ENCODE measurements around the gene KCNN4.
"Not testable (repeated sequence)": the region's sequence is repeated elsewhere in the genome, so short reads cannot be mapped to it uniquely, and the experiment has no call there.

KCNN4 gene

GRCh38 chr19:43768273-43769050 lies 12.3 kb downstream of the KCNN4 start:
- no peaks in the 10 kb centered on the region for H3K27me3 ChIP-seq (replicated peaks in 2 of 5; ENCODE audit: control insufficient read depth in 4 of 5, insufficient read depth in 5 of 5, low read length in 4 of 5)
- ChIA-PET POLR2A (no interaction called here), CTCF (interaction anchor here (1.0 to 10.3 kb wide), 9 partner anchors 9 to 97 kb away, joined by 3 to 149 read pairs (median 7); partner anchors contain the start of genes KCNN4 and SMG9)
- peaks cover 7 to 85% (median 73%) of the 10 kb centered on the region in 4 experiments for H3K36me3 ChIP-seq (ENCODE audit: control insufficient read depth in 4 of 4, insufficient read depth in 4 of 4, low read length in 3 of 4)
- H3K9me3 ChIP-seq (ENCODE audit: control extremely low read depth in 1 of 5, control insufficient read depth in 4 of 5, insufficient read depth in 2 of 5, low read depth in 1 of 5, low read length in 4 of 5), result no peaks in the 10 kb centered on the region
- DNase-seq, result no peak
- H3K4me1 ChIP-seq (ENCODE audit: control extremely low read depth in 1 of 4, control insufficient read depth in 4 of 4, insufficient read depth in 4 of 4, low read length in 3 of 4), result peaks cover 0 to 57% (median 35%) of the 10 kb centered on the region in 4 experiments
- H3K4me3 ChIP-seq (ENCODE audit: control insufficient read depth in 1 of 7, extremely low read depth in 1 of 7, insufficient read depth in 4 of 7, low read depth in 2 of 7, low read length in 6 of 7), result no peak overlapping the region
- peak overlapping the region in 1 of 2 experiments; percentile 2 for H3K27ac ChIP-seq (ENCODE audit: insufficient read depth in 1 of 2, low read depth in 1 of 2, low read length in 2 of 2, poor library complexity in 1 of 2, severe bottlenecking in 2 of 2)
- 77% methylated on average over 10 of the region's 15 CpGs for WGBS (ENCODE audit: insufficient coverage)

GRCh38 chr19:43767818-43768217 lies 13.0 kb downstream of the KCNN4 start:
- peaks cover 5 to 79% (median 68%) of the 10 kb centered on the region in 4 experiments for H3K36me3 ChIP-seq (ENCODE audit: control insufficient read depth in 4 of 4, insufficient read depth in 4 of 4, low read length in 3 of 4)
- 67% methylated on average over 1 of the region's 1 CpG for WGBS (ENCODE audit: insufficient coverage)
- no peaks in the 10 kb centered on the region for H3K27me3 ChIP-seq (replicated peaks in 2 of 5; ENCODE audit: control insufficient read depth in 4 of 5, insufficient read depth in 5 of 5, low read length in 4 of 5)
- no peaks in the 10 kb centered on the region for H3K9me3 ChIP-seq (ENCODE audit: control extremely low read depth in 1 of 5, control insufficient read depth in 4 of 5, insufficient read depth in 2 of 5, low read depth in 1 of 5, low read length in 4 of 5)
- POLR2A ChIA-PET, result no interaction called here
- no peak overlapping the region for H3K4me3 ChIP-seq (ENCODE audit: control insufficient read depth in 1 of 7, extremely low read depth in 1 of 7, insufficient read depth in 4 of 7, low read depth in 2 of 7, low read length in 6 of 7)
- peak overlapping the region in 1 of 2 experiments; percentile 9 for H3K27ac ChIP-seq (ENCODE audit: insufficient read depth in 1 of 2, low read depth in 1 of 2, low read length in 2 of 2, poor library complexity in 1 of 2, severe bottlenecking in 2 of 2)
- DNase-seq, result no peak
- CTCF ChIA-PET, result interaction anchor here (1.4 to 10.3 kb wide), 9 partner anchors 10 to 45 kb away, joined by 4 to 149 read pairs (median 7); partner anchors contain the start of genes KCNN4 and SMG9
- H3K4me1 ChIP-seq (ENCODE audit: control extremely low read depth in 1 of 4, control insufficient read depth in 4 of 4, insufficient read depth in 4 of 4, low read length in 3 of 4), result peaks cover 0 to 60% (median 39%) of the 10 kb centered on the region in 4 experiments

GRCh38 chr19:43767316-43767715 lies 13.5 kb downstream of the KCNN4 start:
- ChIA-PET POLR2A (no interaction called here), CTCF (interaction anchor here (1.4 to 10.3 kb wide), 11 partner anchors 10 to 85 kb away, joined by 4 to 149 read pairs (median 6); partner anchors contain the start of genes KCNN4 and SMG9)
- peaks cover 5 to 74% (median 64%) of the 10 kb centered on the region in 4 experiments for H3K36me3 ChIP-seq (ENCODE audit: control insufficient read depth in 4 of 4, insufficient read depth in 4 of 4, low read length in 3 of 4)
- peak overlapping the region in 1 of 2 experiments; percentile 30 for H3K27ac ChIP-seq (ENCODE audit: insufficient read depth in 1 of 2, low read depth in 1 of 2, low read length in 2 of 2, poor library complexity in 1 of 2, severe bottlenecking in 2 of 2)
- H3K9me3 ChIP-seq (ENCODE audit: control extremely low read depth in 1 of 5, control insufficient read depth in 4 of 5, insufficient read depth in 2 of 5, low read depth in 1 of 5, low read length in 4 of 5), result no peaks in the 10 kb centered on the region
- peaks cover 0 to 60% (median 39%) of the 10 kb centered on the region in 4 experiments for H3K4me1 ChIP-seq (ENCODE audit: control extremely low read depth in 1 of 4, control insufficient read depth in 4 of 4, insufficient read depth in 4 of 4, low read length in 3 of 4)
- DNase-seq, result no peak
- no peak overlapping the region for H3K4me3 ChIP-seq (ENCODE audit: control insufficient read depth in 1 of 7, extremely low read depth in 1 of 7, insufficient read depth in 4 of 7, low read depth in 2 of 7, low read length in 6 of 7)
- H3K27me3 ChIP-seq (replicated peaks in 2 of 5; ENCODE audit: control insufficient read depth in 4 of 5, insufficient read depth in 5 of 5, low read length in 4 of 5), result no peaks in the 10 kb centered on the region
- 93% methylated on average over 5 of the region's 7 CpGs for WGBS (ENCODE audit: insufficient coverage)

GRCh38 chr19:43766755-43767043 lies 14.1 kb downstream of the KCNN4 start:
- CTCF ChIA-PET, result interaction anchor here (1.0 to 10.3 kb wide), 10 partner anchors 11 to 84 kb away, joined by 3 to 149 read pairs (median 6); partner anchors contain the start of genes KCNN4 and SMG9
- peaks cover 5 to 67% (median 59%) of the 10 kb centered on the region in 4 experiments for H3K36me3 ChIP-seq (ENCODE audit: control insufficient read depth in 4 of 4, insufficient read depth in 4 of 4, low read length in 3 of 4)

GRCh38 chr19:43765109-43765876 lies 15.5 kb downstream of the KCNN4 start:
- H3K4me3 ChIP-seq (ENCODE audit: control insufficient read depth in 1 of 7, extremely low read depth in 1 of 7, insufficient read depth in 4 of 7, low read depth in 2 of 7, low read length in 6 of 7), result no peak overlapping the region
- no peak for DNase-seq
- no peaks in the 10 kb centered on the region for H3K27me3 ChIP-seq (replicated peaks in 2 of 5; ENCODE audit: control insufficient read depth in 4 of 5, insufficient read depth in 5 of 5, low read length in 4 of 5)
- H3K27ac ChIP-seq (ENCODE audit: insufficient read depth in 1 of 2, low read depth in 1 of 2, low read length in 2 of 2, poor library complexity in 1 of 2, severe bottlenecking in 2 of 2), result peak overlapping the region in 1 of 2 experiments; percentile 70
- H3K36me3 ChIP-seq (ENCODE audit: control insufficient read depth in 4 of 4, insufficient read depth in 4 of 4, low read length in 3 of 4), result peaks cover 2 to 53% (median 45%) of the 10 kb centered on the region in 4 experiments
- no peaks in the 10 kb centered on the region for H3K9me3 ChIP-seq (ENCODE audit: control extremely low read depth in 1 of 5, control insufficient read depth in 4 of 5, insufficient read depth in 2 of 5, low read depth in 1 of 5, low read length in 4 of 5)
- POLR2A ChIA-PET, result interaction anchor here (0.6 to 1.7 kb wide), 2 partner anchors 10 to 13 kb away, joined by 3 to 10 read pairs; no protein-coding TSS in a partner anchor
- CTCF ChIA-PET, result interaction anchor here (0.9 to 10.3 kb wide), 5 partner anchors 11 to 45 kb away, joined by 3 to 149 read pairs (median 11); partner anchors contain the start of genes KCNN4 and SMG9
- peaks cover 0 to 60% (median 39%) of the 10 kb centered on the region in 4 experiments for H3K4me1 ChIP-seq (ENCODE audit: control extremely low read depth in 1 of 4, control insufficient read depth in 4 of 4, insufficient read depth in 4 of 4, low read length in 3 of 4)
- WGBS (ENCODE audit: insufficient coverage), result 84% methylated on average over 13 of the region's 16 CpGs

More at GRCh38 chr19:43766755-43767043, 14.1 kb downstream of the KCNN4 start:
- POLR2A ChIA-PET, result interaction anchor here (0.5 to 1.7 kb wide), 2 partner anchors 11 to 45 kb away, joined by 5 to 10 read pairs; no protein-coding TSS in a partner anchor
- no peak for DNase-seq
- H3K27ac ChIP-seq (ENCODE audit: insufficient read depth in 1 of 2, low read depth in 1 of 2, low read length in 2 of 2, poor library complexity in 1 of 2, severe bottlenecking in 2 of 2), result peak overlapping the region in 1 of 2 experiments; percentile 30
- 93% methylated on average over 2 of the region's 4 CpGs for WGBS (ENCODE audit: insufficient coverage)
- no peaks in the 10 kb centered on the region for H3K9me3 ChIP-seq (ENCODE audit: control extremely low read depth in 1 of 5, control insufficient read depth in 4 of 5, insufficient read depth in 2 of 5, low read depth in 1 of 5, low read length in 4 of 5)
- H3K27me3 ChIP-seq (replicated peaks in 2 of 5; ENCODE audit: control insufficient read depth in 4 of 5, insufficient read depth in 5 of 5, low read length in 4 of 5), result no peaks in the 10 kb centered on the region
- peaks cover 0 to 60% (median 39%) of the 10 kb centered on the region in 4 experiments for H3K4me1 ChIP-seq (ENCODE audit: control extremely low read depth in 1 of 4, control insufficient read depth in 4 of 4, insufficient read depth in 4 of 4, low read length in 3 of 4)
- no peak overlapping the region for H3K4me3 ChIP-seq (ENCODE audit: control insufficient read depth in 1 of 7, extremely low read depth in 1 of 7, insufficient read depth in 4 of 7, low read depth in 2 of 7, low read length in 6 of 7)

- POLR2A ChIA-PET, result interaction anchor here (0.6 kb wide), 1 partner anchor 9 kb away, joined by 3 read pairs; no protein-coding TSS in a partner anchor
- DNase-seq; H3K4me3 ChIP-seq (ENCODE audit: control insufficient read depth in 1 of 7, extremely low read depth in 1 of 7, insufficient read depth in 4 of 7, low read depth in 2 of 7, low read length in 6 of 7); H3K27me3 ChIP-seq (replicated peaks in 2 of 5; ENCODE audit: control insufficient read depth in 4 of 5, insufficient read depth in 5 of 5, low read length in 4 of 5); H3K9me3 ChIP-seq (ENCODE audit: control extremely low read depth in 1 of 5, control insufficient read depth in 4 of 5, insufficient read depth in 2 of 5, low read depth in 1 of 5, low read length in 4 of 5): not testable (repeated sequence)
- H3K36me3 ChIP-seq (ENCODE audit: control insufficient read depth in 4 of 4, insufficient read depth in 4 of 4, low read length in 3 of 4), result peaks cover 0 to 47% (median 40%) of the 10 kb centered on the region in 4 experiments
- 93% methylated on average over 8 of the region's 8 CpGs for WGBS (ENCODE audit: insufficient coverage)
- peak overlapping the region in 1 of 2 experiments; percentile 70 for H3K27ac ChIP-seq (ENCODE audit: insufficient read depth in 1 of 2, low read depth in 1 of 2, low read length in 2 of 2, poor library complexity in 1 of 2, severe bottlenecking in 2 of 2)
- H3K4me1 ChIP-seq (ENCODE audit: control extremely low read depth in 1 of 4, control insufficient read depth in 4 of 4, insufficient read depth in 4 of 4, low read length in 3 of 4), result peaks cover 0 to 59% (median 38%) of the 10 kb centered on the region in 4 experiments
- CTCF ChIA-PET, result interaction anchor here (1.7 to 10.3 kb wide), 3 partner anchors 11 to 20 kb away, joined by 6 to 149 read pairs (median 65); partner anchors contain the start of genes KCNN4 and SMG9
These were observed 16.1 kb downstream of the KCNN4 start for GRCh38 chr19:43764684-43765083.

Data from common myeloid progenitor, CD34-positive (primary cell).